ENCODE results near the gene ZNF277.

DNA sequence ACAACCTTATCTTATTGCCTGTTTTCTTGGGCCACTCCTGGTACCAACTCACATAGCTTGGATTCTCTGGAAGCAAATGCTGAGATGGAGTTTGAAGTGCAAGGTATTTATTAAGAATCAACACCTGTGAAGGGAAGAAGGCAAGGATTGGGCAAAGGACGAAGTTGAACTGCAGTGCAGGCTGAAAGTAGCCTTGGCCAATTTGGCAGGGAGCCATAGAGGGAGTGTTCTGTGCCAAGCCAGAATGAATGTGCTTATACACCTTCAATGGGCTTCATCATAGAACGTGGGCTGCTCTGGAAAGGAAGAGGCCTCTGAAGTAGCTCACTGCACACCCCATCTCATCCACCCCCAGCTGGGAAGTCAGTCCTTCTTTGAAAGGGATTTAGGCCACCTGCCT, 163.9 kb downstream of the ZNF277 start:
- TF ChIP-seq, protein P1, sequence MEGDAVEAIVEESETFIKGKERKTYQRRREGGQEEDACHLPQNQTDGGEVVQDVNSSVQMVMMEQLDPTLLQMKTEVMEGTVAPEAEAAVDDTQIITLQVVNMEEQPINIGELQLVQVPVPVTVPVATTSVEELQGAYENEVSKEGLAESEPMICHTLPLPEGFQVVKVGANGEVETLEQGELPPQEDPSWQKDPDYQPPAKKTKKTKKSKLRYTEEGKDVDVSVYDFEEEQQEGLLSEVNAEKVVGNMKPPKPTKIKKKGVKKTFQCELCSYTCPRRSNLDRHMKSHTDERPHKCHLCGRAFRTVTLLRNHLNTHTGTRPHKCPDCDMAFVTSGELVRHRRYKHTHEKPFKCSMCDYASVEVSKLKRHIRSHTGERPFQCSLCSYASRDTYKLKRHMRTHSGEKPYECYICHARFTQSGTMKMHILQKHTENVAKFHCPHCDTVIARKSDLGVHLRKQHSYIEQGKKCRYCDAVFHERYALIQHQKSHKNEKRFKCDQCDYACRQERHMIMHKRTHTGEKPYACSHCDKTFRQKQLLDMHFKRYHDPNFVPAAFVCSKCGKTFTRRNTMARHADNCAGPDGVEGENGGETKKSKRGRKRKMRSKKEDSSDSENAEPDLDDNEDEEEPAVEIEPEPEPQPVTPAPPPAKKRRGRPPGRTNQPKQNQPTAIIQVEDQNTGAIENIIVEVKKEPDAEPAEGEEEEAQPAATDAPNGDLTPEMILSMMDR (IDR thresholded peaks at IDR 0.05), result no peak
- TF ChIP-seq POLR2A (IDR thresholded peaks at IDR 0.05), result no peak
